Stimulated activated naive CD8-positive, alpha-beta T cell treated with anti-CD3 and anti-CD28 coated beads, Interleukin-15, Interleukin-2, amounts not matched to agents 100 ng/mL and 50 ng/mL, for 24 hours (primary cell): ENCODE measurements around the gene UNCX.
"Not testable (repeated sequence)": the region's sequence is repeated elsewhere in the genome, so short reads cannot be mapped to it uniquely, and the experiment has no call there.

Experiments used
- H3K27ac Mint-ChIP-seq: one replicate; pipeline ENCODE4 v1.8.0; 2021; ENCODE audit warnings: mild to moderate bottlenecking, mixed read lengths
- H3K27me3 Mint-ChIP-seq: one replicate; pipeline ENCODE4 v1.8.0; 2021; ENCODE audit warnings: mixed read lengths
- H3K36me3 Mint-ChIP-seq: one replicate; pipeline ENCODE4 v1.8.0; 2021; ENCODE audit warnings: low read depth, mixed read lengths
- H3K4me1 Mint-ChIP-seq: one replicate; pipeline ENCODE4 v1.8.0; 2021; ENCODE audit warnings: low read depth, mixed read lengths
- H3K4me3 Mint-ChIP-seq: one replicate; pipeline ENCODE4 v1.8.0; 2021; ENCODE audit warnings: mild to moderate bottlenecking, mixed read lengths
- H3K9me3 Mint-ChIP-seq: one replicate; pipeline ENCODE4 v1.8.0; 2021; ENCODE audit warnings: mixed read lengths

UNCX gene

GRCh38 chr7:1251796-1252539, 19.3 kb downstream of the UNCX start:
- peaks cover 5% of the 10 kb centered on the region for H3K4me1 Mint-ChIP-seq
- H3K9me3 Mint-ChIP-seq = no peaks in the 10 kb centered on the region
- H3K4me3 Mint-ChIP-seq = no peak overlapping the region
- peaks cover 48% of the 10 kb centered on the region for H3K27me3 Mint-ChIP-seq
- H3K27ac Mint-ChIP-seq = no peak overlapping the region
- H3K36me3 Mint-ChIP-seq = no peaks in the 10 kb centered on the region

GRCh38 chr7:1252540-1253090, 19.9 kb downstream of the UNCX start:
- Mint-ChIP-seq H3K4me1 (peaks cover 5% of the 10 kb centered on the region), H3K36me3 (no peaks in the 10 kb centered on the region), H3K9me3 (no peaks in the 10 kb centered on the region), H3K4me3 (no peak overlapping the region), H3K27ac (no peak overlapping the region), H3K27me3 (peaks cover 48% of the 10 kb centered on the region)

GRCh38 chr7:1253681-1254181, 21.1 kb downstream of the UNCX start:
- Mint-ChIP-seq H3K36me3 (no peaks in the 10 kb centered on the region), H3K27me3 (peaks cover 43% of the 10 kb centered on the region), H3K4me3 (no peak overlapping the region), H3K9me3 (no peaks in the 10 kb centered on the region), H3K27ac (no peak overlapping the region), H3K4me1 (no peaks in the 10 kb centered on the region)

GRCh38 chr7:1254281-1255079, 21.8 kb downstream of the UNCX start:
- H3K4me3 Mint-ChIP-seq = no peak overlapping the region
- H3K27me3 Mint-ChIP-seq = peaks cover 43% of the 10 kb centered on the region
- H3K9me3 Mint-ChIP-seq = no peaks in the 10 kb centered on the region
- no peaks in the 10 kb centered on the region for H3K4me1 Mint-ChIP-seq
- no peak overlapping the region for H3K27ac Mint-ChIP-seq
- H3K36me3 Mint-ChIP-seq = no peaks in the 10 kb centered on the region

- H3K36me3 Mint-ChIP-seq = no peaks in the 10 kb centered on the region
- no peaks in the 10 kb centered on the region for H3K4me1 Mint-ChIP-seq
- H3K9me3 Mint-ChIP-seq = no peaks in the 10 kb centered on the region
- no peak overlapping the region for H3K27ac Mint-ChIP-seq
- no peak overlapping the region for H3K4me3 Mint-ChIP-seq
- H3K27me3 Mint-ChIP-seq = peaks cover 38% of the 10 kb centered on the region
Observed at GRCh38 chr7:1255080-1255816, 22.6 kb downstream of the UNCX start.

- no peak overlapping the region for H3K4me3 Mint-ChIP-seq
- no peaks in the 10 kb centered on the region for H3K9me3 Mint-ChIP-seq
- H3K36me3 Mint-ChIP-seq = no peaks in the 10 kb centered on the region
- H3K4me1 Mint-ChIP-seq = no peaks in the 10 kb centered on the region
- H3K27me3 Mint-ChIP-seq = peaks cover 37% of the 10 kb centered on the region
- H3K27ac Mint-ChIP-seq = no peak overlapping the region
Observed at GRCh38 chr7:1255817-1256340, 23.2 kb downstream of the UNCX start.

GRCh38 chr7:1256621-1257020, 23.9 kb downstream of the UNCX start:
- Mint-ChIP-seq H3K9me3 (no peaks in the 10 kb centered on the region), H3K27ac (no peak overlapping the region), H3K36me3 (no peaks in the 10 kb centered on the region), H3K27me3 (peaks cover 31% of the 10 kb centered on the region), H3K4me1 (no peaks in the 10 kb centered on the region), H3K4me3 (no peak overlapping the region)

- H3K4me3 Mint-ChIP-seq = no peak overlapping the region
- H3K4me1 Mint-ChIP-seq = no peaks in the 10 kb centered on the region
- H3K9me3 Mint-ChIP-seq = no peaks in the 10 kb centered on the region
- no peaks in the 10 kb centered on the region for H3K36me3 Mint-ChIP-seq
- H3K27ac Mint-ChIP-seq = no peak overlapping the region
- H3K27me3 Mint-ChIP-seq = peaks cover 27% of the 10 kb centered on the region
Observed at GRCh38 chr7:1257221-1257620, 24.5 kb downstream of the UNCX start.

GRCh38 chr7:1257863-1258262, 25.2 kb downstream of the UNCX start:
- H3K36me3 Mint-ChIP-seq = no peaks in the 10 kb centered on the region
- H3K9me3 Mint-ChIP-seq = no peaks in the 10 kb centered on the region
- no peaks in the 10 kb centered on the region for H3K4me1 Mint-ChIP-seq
- no peak overlapping the region for H3K27ac Mint-ChIP-seq
- no peak overlapping the region for H3K4me3 Mint-ChIP-seq
- H3K27me3 Mint-ChIP-seq = peaks cover 26% of the 10 kb centered on the region

GRCh38 chr7:1259621-1260243, 27.1 kb downstream of the UNCX start:
- Mint-ChIP-seq H3K4me1 (no peaks in the 10 kb centered on the region), H3K9me3 (no peaks in the 10 kb centered on the region), H3K27me3 (peaks cover 15% of the 10 kb centered on the region), H3K27ac (no peak overlapping the region), H3K4me3 (no peak overlapping the region), H3K36me3 (no peaks in the 10 kb centered on the region)

GRCh38 chr7:1260244-1260635, 27.6 kb downstream of the UNCX start:
- Mint-ChIP-seq H3K27ac (no peak overlapping the region), H3K36me3 (no peaks in the 10 kb centered on the region), H3K4me1 (no peaks in the 10 kb centered on the region), H3K27me3 (peaks cover 20% of the 10 kb centered on the region), H3K4me3 (no peak overlapping the region), H3K9me3 (no peaks in the 10 kb centered on the region)

GRCh38 chr7:1261036-1261435, 28.4 kb downstream of the UNCX start:
- H3K27me3 Mint-ChIP-seq = peaks cover 21% of the 10 kb centered on the region
- H3K4me3 Mint-ChIP-seq, H3K27ac Mint-ChIP-seq, H3K4me1 Mint-ChIP-seq, H3K9me3 Mint-ChIP-seq, H3K36me3 Mint-ChIP-seq: not testable (repeated sequence)

GRCh38 chr7:1262441-1262840, 29.8 kb downstream of the UNCX start:
- H3K27ac Mint-ChIP-seq = no peak overlapping the region
- peaks cover 22% of the 10 kb centered on the region for H3K27me3 Mint-ChIP-seq
- H3K9me3 Mint-ChIP-seq = no peaks in the 10 kb centered on the region
- no peak overlapping the region for H3K4me3 Mint-ChIP-seq
- no peaks in the 10 kb centered on the region for H3K4me1 Mint-ChIP-seq
- no peaks in the 10 kb centered on the region for H3K36me3 Mint-ChIP-seq

GRCh38 chr7:1263391-1263951, 30.8 kb downstream of the UNCX start:
- Mint-ChIP-seq H3K4me3 (no peak overlapping the region), H3K36me3 (no peaks in the 10 kb centered on the region), H3K27ac (no peak overlapping the region), H3K4me1 (no peaks in the 10 kb centered on the region), H3K27me3 (peaks cover 22% of the 10 kb centered on the region), H3K9me3 (no peaks in the 10 kb centered on the region)
